ENCODE results near the gene SLC8A1.

The SLC8A1 gene

GRCh38 chr2:40127890-40128557, 323.9 kb downstream of the SLC8A1 start:
- no peak for DNase-seq

GRCh38 chr2:40127146-40127545, 324.7 kb downstream of the SLC8A1 start:
- no peak for DNase-seq

GRCh38 chr2:40126006-40126405, 325.9 kb downstream of the SLC8A1 start:
- no peak for DNase-seq

GRCh38 chr2:40123746-40124145, 328.1 kb downstream of the SLC8A1 start:
- no peak for DNase-seq

GRCh38 chr2:40123326-40123725, 328.6 kb downstream of the SLC8A1 start:
- no peak for DNase-seq

- DNase-seq: no peak
These were observed 330.9 kb downstream of the SLC8A1 start for GRCh38 chr2:40120957-40121356.

GRCh38 chr2:40120026-40120425, 331.9 kb downstream of the SLC8A1 start:
- DNase-seq: no peak

GRCh38 chr2:40118622-40119021, 333.3 kb downstream of the SLC8A1 start:
- DNase-seq: no peak

GRCh38 chr2:40115894-40116293, 336.0 kb downstream of the SLC8A1 start:
- DNase-seq: no peak

GRCh38 chr2:40115348-40115747, 336.5 kb downstream of the SLC8A1 start:
- DNase-seq: no peak

- DNase-seq: no peak
These were observed 337.9 kb downstream of the SLC8A1 start for GRCh38 chr2:40113997-40114396.

GRCh38 chr2:40113272-40113968, 338.5 kb downstream of the SLC8A1 start:
- no peak for DNase-seq

- no peak for DNase-seq
These were observed 342.5 kb downstream of the SLC8A1 start for GRCh38 chr2:40109381-40109780.

- no peak for DNase-seq
These were observed 343.0 kb downstream of the SLC8A1 start for GRCh38 chr2:40108851-40109250.

GRCh38 chr2:40106061-40106460, 345.8 kb downstream of the SLC8A1 start:
- DNase-seq: no peak

- DNase-seq: no peak
These were observed 346.3 kb downstream of the SLC8A1 start for GRCh38 chr2:40105593-40105992.

GRCh38 chr2:40103590-40103989, 348.3 kb downstream of the SLC8A1 start:
- DNase-seq: no peak

- DNase-seq: no peak
These were observed 348.7 kb downstream of the SLC8A1 start for GRCh38 chr2:40103163-40103562.

- no peak for DNase-seq
These were observed 349.4 kb downstream of the SLC8A1 start for GRCh38 chr2:40102447-40102846.

- no peak for DNase-seq
These were observed 350.7 kb downstream of the SLC8A1 start for GRCh38 chr2:40101131-40101575.

GRCh38 chr2:40100676-40101075, 351.2 kb downstream of the SLC8A1 start:
- no peak for DNase-seq

- no peak for DNase-seq
These were observed 353.0 kb downstream of the SLC8A1 start for GRCh38 chr2:40098786-40099470.

GRCh38 chr2:40097691-40098385, 354.1 kb downstream of the SLC8A1 start:
- no peak for DNase-seq
